ENCODE data around the gene PIAS4. TPM values are rescaled to one million over a fixed set of nuclear protein-coding genes. Genes with fewer than 3 reads are reported as not detected.

The PIAS4 gene
- total RNA-seq, 1 donor from 2014 or later: 34.4 TPM

- intact Hi-C loops (cut with micrococcal nuclease): no loop called here
These were observed 30.0 kb upstream of the PIAS4 start for GRCh38 chr19:3977242-3978143.

- intact Hi-C loops (cut with micrococcal nuclease): no loop called here
These were observed 29.4 kb upstream of the PIAS4 start for GRCh38 chr19:3978145-3978544.

GRCh38 chr19:3979289-3979673 is 28.3 kb upstream of the PIAS4 start:
- intact Hi-C loops (cut with micrococcal nuclease): no loop called here

- intact Hi-C loops (cut with micrococcal nuclease): no loop called here
These were observed 27.7 kb upstream of the PIAS4 start for GRCh38 chr19:3979674-3980352.

- intact Hi-C loops (cut with micrococcal nuclease): no loop called here
These were observed 26.9 kb upstream of the PIAS4 start for GRCh38 chr19:3980353-3981251.

- intact Hi-C loops (cut with micrococcal nuclease): no loop called here
These were observed 26.2 kb upstream of the PIAS4 start for GRCh38 chr19:3981373-3981735.

GRCh38 chr19:3981736-3982681 is 25.5 kb upstream of the PIAS4 start:
- intact Hi-C loops (cut with micrococcal nuclease): no loop called here

- intact Hi-C loops (cut with micrococcal nuclease): no loop called here
These were observed 24.6 kb upstream of the PIAS4 start for GRCh38 chr19:3982701-3983541.

- intact Hi-C loops (cut with micrococcal nuclease): no loop called here
These were observed 24.0 kb upstream of the PIAS4 start for GRCh38 chr19:3983542-3983914.

GRCh38 chr19:3983936-3984583 is 23.5 kb upstream of the PIAS4 start:
- intact Hi-C loops (cut with micrococcal nuclease): loop anchor here (2.0 kb wide), 2 partner anchors 13 to 83 kb away; partner anchors contain the start of genes DAPK3 and ZBTB7A

- intact Hi-C loops (cut with micrococcal nuclease): loop anchor here (2.0 kb wide), 2 partner anchors 14 to 82 kb away; partner anchors contain the start of genes DAPK3 and ZBTB7A
These were observed 23.0 kb upstream of the PIAS4 start for GRCh38 chr19:3984584-3984907.

- intact Hi-C loops (cut with micrococcal nuclease): loop anchor here (1.0 to 5.0 kb wide), 6 partner anchors 14 to 472 kb away; partner anchors contain the start of genes APBA3, DAPK3, MRPL54 and PIAS4
These were observed 22.5 kb upstream of the PIAS4 start, which contains the start of gene EEF2 for GRCh38 chr19:3984908-3985642. Gene EEF2 (minus strand): TSS chr19:3985463. CDS start chr19:3985380, 83 bp downstream.

GRCh38 chr19:3985643-3986259 is 21.8 kb upstream of the PIAS4 start:
- intact Hi-C loops (cut with micrococcal nuclease): loop anchor here (1.0 to 5.0 kb wide), 8 partner anchors 15 to 472 kb away; partner anchors contain the start of genes APBA3, DAPK3, MRPL54 and PIAS4

- intact Hi-C loops (cut with micrococcal nuclease): loop anchor here (1.0 to 5.0 kb wide), 5 partner anchors 153 to 471 kb away; partner anchors contain the start of genes APBA3, MRPL54 and UBXN6
These were observed 21.1 kb upstream of the PIAS4 start for GRCh38 chr19:3986260-3987041.

GRCh38 chr19:3987619-3988371 is 19.7 kb upstream of the PIAS4 start:
- intact Hi-C loops (cut with micrococcal nuclease): loop anchor here (5.0 kb wide), 3 partner anchors 200 to 470 kb away; partner anchors contain the start of genes APBA3, MRPL54 and UBXN6

- intact Hi-C loops (cut with micrococcal nuclease): loop anchor here (1.0 kb wide), 1 partner anchor 17 kb away; the partner anchor contains the start of gene PIAS4
These were observed 16.8 kb upstream of the PIAS4 start for GRCh38 chr19:3990815-3991117.
